NCI-H2196 treated with DMSO at 0.1 percent for 48 hours (cell line): ENCODE results near the gene LCOR.

Experiments
- DNase-seq: peaks from one replicate; lab custom pipeline; 2025; ENCODE audit not compliant: unreplicated experiment; lab: John Stamatoyannopoulos, UW

Gene LCOR

GRCh38 chr10:96984541-96985131, 152.5 kb downstream of the LCOR start:
- DNase-seq = no peak

GRCh38 chr10:96986200-96986856, 154.2 kb downstream of the LCOR start:
- DNase-seq = no peak

- DNase-seq = no peak
Observed at GRCh38 chr10:96987141-96987841, 155.2 kb downstream of the LCOR start.

- no peak for DNase-seq
Observed at GRCh38 chr10:96987842-96988175, 155.7 kb downstream of the LCOR start.

GRCh38 chr10:96988426-96988825, 156.3 kb downstream of the LCOR start:
- DNase-seq = no peak

GRCh38 chr10:96991313-96991841, 159.3 kb downstream of the LCOR start:
- DNase-seq = no peak

- DNase-seq = no peak
Observed at GRCh38 chr10:96992721-96993120, 160.6 kb downstream of the LCOR start.

- no peak for DNase-seq
Observed at GRCh38 chr10:96995851-96996250, 163.8 kb downstream of the LCOR start.

DNA sequence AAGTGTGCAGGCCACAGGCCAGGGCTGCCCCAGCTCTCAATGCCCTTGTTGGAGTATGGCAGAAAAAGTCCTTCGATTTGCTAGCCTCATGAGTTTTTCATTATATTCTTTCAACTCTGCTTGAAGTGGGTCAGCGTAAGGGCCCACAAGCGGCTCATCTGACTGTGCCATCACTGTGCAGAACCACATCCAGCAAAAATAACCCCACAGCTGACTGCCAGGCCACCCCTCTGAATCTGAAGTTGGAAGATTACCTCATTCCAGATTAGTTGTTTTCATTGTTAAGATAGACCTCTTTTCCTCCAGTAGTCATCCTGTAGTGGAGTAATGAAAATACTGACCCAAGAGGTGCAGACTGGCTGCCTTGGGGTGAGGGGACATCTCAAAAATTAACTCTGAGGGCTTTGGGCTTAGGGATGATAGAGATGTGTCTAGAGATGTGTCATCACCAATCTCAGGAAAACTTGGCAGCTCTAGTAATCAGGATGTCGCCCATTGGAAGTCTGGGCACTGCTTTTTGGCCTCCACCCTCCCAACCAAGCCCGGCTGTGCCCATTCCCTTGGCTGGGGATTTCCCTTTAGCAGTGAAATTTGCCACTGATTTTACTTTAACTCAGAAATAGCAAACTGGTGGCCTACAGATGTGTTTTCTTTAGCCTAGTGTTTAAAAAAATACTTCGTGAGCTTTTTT, 164.3 kb downstream of the LCOR start:
- no peak for DNase-seq

DNA sequence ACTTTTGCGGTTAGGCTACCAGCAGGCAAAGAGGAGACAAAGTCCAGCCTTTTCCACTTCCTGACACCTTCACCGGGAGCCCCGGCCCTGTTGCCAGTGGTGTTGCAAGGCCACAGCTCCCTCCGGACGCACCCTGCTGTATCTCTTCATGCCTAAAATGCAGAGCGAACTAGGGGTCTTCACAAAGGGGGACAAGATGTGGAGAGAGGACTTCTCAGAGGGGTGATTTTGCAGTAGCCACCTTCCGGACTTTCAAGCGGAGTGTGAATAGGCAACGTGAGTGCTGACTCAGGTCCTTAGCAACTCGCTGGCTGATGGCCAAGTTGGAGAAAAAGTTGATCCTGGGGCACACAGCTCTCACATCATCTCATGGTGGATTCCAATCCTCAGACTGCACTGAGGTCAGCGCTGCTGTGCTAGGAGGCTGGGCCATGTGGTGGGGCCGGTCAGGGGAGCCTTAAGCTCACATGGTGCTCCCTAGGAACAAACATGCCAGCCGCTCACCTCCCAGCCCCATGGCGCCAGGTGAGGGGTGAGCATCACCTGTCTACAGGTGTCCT, 166.3 kb downstream of the LCOR start:
- no peak for DNase-seq

GRCh38 chr10:96999337-96999736, 167.2 kb downstream of the LCOR start:
- DNase-seq = no peak

GRCh38 chr10:96999987-97000386, 167.9 kb downstream of the LCOR start:
- DNase-seq = no peak

DNA sequence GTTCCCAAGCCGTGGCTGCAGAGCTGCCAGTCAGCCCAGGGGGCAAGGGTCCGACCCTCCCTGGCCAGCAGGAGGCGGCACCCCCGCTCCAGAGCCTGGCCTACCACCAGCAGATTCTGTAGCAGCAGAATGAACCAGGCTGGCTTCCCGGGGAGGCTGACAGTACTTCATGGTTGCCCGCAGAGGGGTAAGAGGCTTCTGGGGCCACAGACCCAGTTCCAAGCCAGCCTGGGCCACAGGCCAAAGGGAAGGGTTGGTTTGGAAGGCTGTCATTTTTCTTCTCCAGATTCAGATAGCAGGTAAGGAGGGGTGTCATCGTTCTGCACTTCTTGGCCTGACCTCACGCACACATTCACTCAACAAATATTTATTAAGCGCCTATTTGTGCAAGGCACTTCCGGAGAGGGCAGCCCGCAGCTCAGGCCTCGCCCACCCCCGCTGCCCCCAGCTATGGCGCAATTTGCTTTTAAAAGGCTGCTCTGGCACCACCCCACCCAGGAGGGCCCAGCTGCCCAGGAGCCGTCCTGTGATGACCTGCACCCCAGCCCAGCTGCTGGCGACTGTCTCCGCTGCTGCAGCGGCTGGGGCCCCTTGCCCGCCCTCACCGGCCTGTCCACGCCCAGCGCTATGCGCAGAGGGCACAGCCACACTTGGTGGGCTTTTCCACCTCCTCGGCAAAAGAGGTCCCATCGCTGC, 168.5 kb downstream of the LCOR start:
- no peak for DNase-seq

DNA sequence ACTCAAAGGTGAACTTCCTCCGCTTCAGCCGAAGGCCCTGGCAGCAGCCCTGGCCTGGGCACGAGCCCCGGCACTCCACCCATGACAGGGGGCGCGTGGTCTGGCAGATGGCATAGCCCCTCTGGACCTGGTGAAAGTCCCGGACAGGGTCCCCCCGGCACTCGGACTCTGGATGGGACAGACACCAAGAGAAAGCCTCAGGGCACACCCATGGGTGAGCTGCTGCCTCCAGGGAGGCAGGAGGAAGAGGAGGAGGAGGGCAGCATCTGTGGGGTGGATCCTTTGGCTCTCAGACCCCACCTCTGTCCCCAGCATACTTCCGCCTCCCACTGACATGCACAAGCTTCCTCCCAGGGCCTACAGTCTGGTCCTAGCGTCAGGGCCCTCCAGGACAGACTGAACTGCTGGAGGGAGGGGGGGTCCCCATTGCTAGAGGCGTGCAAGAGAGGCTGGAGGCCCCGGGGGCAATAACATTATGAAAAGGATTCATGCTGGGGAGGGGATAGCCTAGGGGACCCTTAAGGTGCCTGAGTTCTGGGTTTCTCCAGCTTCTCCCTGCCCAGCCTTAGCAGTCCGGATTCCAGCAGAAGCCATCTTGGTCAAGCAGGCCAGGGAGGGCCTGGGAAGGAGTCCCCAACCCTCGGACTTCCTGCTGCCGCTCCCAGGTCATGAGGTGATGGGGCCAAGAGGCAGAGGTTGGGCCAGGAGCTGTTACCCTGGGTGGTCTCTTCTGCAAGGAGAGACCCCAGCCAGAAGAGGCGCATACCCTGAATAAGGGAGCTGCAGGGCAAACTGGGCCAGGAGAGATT, 169.3 kb downstream of the LCOR start:
- no peak for DNase-seq

GRCh38 chr10:97002670-97003069, 170.6 kb downstream of the LCOR start:
- no peak for DNase-seq

GRCh38 chr10:97003151-97003803, 171.2 kb downstream of the LCOR start:
- DNase-seq = no peak

DNA sequence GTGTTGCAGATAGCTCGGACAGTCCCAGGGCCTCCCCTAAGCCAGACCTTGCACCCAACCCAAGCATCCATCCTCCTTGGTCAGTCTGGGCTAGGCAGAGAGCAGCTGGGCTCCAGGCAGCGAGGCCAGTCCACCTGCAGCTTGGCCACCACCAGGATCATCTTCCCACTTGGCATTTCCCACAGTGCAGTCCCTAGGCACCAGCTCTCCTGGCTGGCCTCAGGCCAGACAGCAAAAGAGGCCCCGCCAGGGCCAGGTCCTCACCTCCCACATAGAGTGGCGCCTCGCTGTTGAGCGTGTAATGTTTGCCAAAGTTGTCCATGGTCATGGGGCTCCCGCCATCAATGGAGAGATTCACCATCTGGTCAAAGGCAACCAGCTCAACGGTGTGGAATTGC, 171.7 kb downstream of the LCOR start:
- DNase-seq = no peak

DNA sequence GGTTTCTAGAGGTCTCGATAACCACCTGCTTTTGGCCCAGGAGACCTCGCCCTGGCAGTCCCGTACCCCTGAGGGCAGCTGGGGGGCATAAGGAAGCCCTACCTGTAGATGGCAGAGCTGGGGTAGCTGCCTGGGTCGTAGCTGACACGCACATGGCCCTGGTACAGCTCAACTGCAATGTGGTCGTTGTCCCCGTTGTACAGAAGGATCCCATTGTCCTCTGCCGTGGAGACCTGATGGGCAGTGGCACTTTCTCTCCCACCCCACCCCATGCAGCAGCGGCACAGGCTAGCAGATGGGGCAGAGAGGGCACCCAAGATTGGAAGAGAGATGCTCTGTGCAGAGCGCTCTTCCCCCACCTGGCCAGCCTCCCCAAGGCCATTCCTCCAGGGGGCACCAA, 172.5 kb downstream of the LCOR start:
- no peak for DNase-seq

DNA sequence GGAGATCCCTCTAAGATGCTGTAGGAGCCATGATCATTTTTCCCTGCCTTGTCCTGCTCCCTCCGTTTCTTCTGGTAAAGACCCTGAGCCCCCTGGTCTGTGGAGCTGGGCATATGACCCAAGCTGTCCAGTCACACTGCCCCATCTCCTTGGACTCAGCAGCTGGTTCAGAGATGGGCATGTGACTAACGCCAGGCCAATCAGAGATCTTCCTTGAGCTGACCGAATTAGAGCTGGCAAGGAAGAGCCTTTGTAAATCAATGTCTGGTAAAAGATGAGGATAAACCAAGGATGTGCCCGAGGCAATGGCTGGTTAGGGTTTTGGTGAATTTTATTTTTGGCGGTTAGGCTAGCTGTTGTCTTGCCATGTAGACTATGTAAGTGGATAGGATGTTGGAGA, 173.3 kb downstream of the LCOR start:
- DNase-seq = no peak

- no peak for DNase-seq
Observed at GRCh38 chr10:97006364-97006763, 174.3 kb downstream of the LCOR start.
